ENCODE data around the gene CEP104.

Gene CEP104

DNA sequence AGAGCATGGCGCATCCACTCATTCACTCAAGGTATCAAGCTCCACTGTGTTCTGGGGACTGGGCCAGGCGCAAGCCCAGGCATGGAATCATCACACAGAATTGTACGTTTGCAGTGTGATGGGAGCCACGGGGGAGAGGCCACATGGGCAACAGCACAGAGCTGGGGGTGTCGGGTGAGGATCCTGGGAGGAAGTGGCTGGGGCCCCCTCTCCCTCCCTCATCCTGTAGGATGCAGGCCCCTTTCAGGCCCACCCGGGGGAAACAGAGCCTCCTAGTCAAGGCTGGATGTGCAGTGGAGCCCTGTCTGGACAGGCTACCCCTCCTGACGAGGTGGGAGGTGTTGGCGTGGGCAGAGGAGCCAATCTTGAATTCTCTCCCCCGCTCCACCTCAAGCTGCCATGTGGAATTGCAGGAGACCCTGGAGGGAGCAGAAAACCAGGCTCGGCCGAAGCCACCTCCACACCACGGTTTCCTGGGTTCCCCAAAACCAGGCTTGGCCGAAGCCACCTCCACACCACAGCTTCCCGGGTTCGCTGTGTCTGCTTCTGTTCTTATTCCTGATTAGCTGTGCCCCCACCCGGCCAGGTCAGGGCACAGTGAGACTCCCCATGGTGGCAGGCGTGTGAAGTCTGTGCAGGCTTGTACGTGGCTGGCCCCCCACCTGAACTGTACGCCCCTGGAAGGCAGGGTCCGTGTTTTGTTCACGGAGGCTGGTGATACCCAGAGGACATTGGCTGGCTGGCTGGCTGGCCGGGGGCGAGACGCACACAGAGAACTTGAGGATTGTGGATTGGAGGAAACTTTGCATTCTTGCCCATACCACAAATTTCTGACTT lies 47.2 kb upstream of the CEP104 start:
- ChIA-PET POLR2A (no interaction called here), CTCF (no interaction called here)
- DNase-seq (ENCODE audit: extremely low spot score): no peak
- TF ChIP-seq FOXM1 (IDR thresholded peaks at IDR 0.05; ENCODE audit: borderline replicate concordance) (no peak), SP1 (IDR thresholded peaks at IDR 0.05) (no peak), SUZ12 (IDR thresholded peaks at IDR 0.05) (no peak), LEF1 (IDR thresholded peaks at IDR 0.05; ENCODE audit: borderline replicate concordance) (no peak)

GRCh38 chr1:3903141-3904005 lies 46.4 kb upstream of the CEP104 start:
- ChIA-PET POLR2A (no interaction called here), CTCF (no interaction called here)
- TF ChIP-seq ZNF384 (IDR thresholded peaks at IDR 0.05): no peak
- TF ChIP-seq SP1 (IDR thresholded peaks at IDR 0.05): no peak
- TF ChIP-seq TARDBP (IDR thresholded peaks at IDR 0.05): no peak
- TF ChIP-seq FOXM1 (IDR thresholded peaks at IDR 0.05; ENCODE audit: borderline replicate concordance): no peak
- TF ChIP-seq CTBP1 (IDR thresholded peaks at IDR 0.05; ENCODE audit: borderline replicate concordance): no peak
- TF ChIP-seq, protein P1, sequence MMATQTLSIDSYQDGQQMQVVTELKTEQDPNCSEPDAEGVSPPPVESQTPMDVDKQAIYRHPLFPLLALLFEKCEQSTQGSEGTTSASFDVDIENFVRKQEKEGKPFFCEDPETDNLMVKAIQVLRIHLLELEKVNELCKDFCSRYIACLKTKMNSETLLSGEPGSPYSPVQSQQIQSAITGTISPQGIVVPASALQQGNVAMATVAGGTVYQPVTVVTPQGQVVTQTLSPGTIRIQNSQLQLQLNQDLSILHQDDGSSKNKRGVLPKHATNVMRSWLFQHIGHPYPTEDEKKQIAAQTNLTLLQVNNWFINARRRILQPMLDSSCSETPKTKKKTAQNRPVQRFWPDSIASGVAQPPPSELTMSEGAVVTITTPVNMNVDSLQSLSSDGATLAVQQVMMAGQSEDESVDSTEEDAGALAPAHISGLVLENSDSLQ (IDR thresholded peaks at IDR 0.05): no peak
- no peak for TF ChIP-seq FOXK2 (IDR thresholded peaks at IDR 0.05)
- no peak for TF ChIP-seq BHLHE40 (IDR thresholded peaks at IDR 0.05; ENCODE audit: borderline replicate concordance)
- no peak for TF ChIP-seq ELF4 (IDR thresholded peaks at IDR 0.05)
- TF ChIP-seq HDGF (IDR thresholded peaks at IDR 0.05; ENCODE audit: borderline replicate concordance): no peak
- no peak for TF ChIP-seq SUZ12 (IDR thresholded peaks at IDR 0.05)
- no peak for TF ChIP-seq LEF1 (IDR thresholded peaks at IDR 0.05; ENCODE audit: borderline replicate concordance)
- no peak for TF ChIP-seq L3MBTL2 (conservative IDR thresholded peaks at IDR 0.05)
- no peak for TF ChIP-seq FOXA1 (IDR thresholded peaks at IDR 0.05)
- TF ChIP-seq ARNT (IDR thresholded peaks at IDR 0.05): no peak
- no peak for TF ChIP-seq NFRKB (IDR thresholded peaks at IDR 0.05)
- DNase-seq (ENCODE audit: extremely low spot score): no peak

DNA sequence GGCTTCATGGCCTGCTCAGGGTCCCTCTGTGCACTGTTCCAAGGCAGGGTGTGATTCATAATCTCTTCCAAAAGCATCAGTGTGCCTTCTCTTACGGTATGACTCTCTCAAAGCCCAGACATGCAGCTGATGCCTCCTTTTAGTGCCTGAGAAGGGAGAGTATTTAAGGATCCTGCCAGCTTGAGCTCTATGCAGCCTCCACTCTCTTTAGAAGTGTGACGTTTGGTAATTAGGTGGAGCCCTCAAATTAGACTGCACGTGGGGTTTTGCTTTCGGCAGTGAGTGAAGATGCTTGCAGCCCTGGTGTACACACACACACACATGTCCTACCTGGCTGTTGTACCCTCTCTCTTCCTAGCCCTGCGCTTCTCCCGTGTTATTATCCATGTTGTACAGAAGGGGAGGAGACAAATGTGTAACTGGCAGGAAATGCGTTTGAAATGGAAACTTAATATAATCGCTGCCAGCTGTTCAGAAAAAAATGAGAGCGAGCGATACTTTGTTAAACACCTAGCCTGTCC lies 45.6 kb upstream of the CEP104 start:
- TF ChIP-seq LEF1 (IDR thresholded peaks at IDR 0.05; ENCODE audit: borderline replicate concordance) (no peak), HDGF (IDR thresholded peaks at IDR 0.05; ENCODE audit: borderline replicate concordance) (no peak), CTBP1 (IDR thresholded peaks at IDR 0.05; ENCODE audit: borderline replicate concordance) (no peak), SUZ12 (IDR thresholded peaks at IDR 0.05) (no peak), ELF4 (IDR thresholded peaks at IDR 0.05) (no peak), ZNF384 (IDR thresholded peaks at IDR 0.05) (no peak), FOXK2 (IDR thresholded peaks at IDR 0.05) (no peak), TARDBP (IDR thresholded peaks at IDR 0.05) (no peak)
- ChIA-PET POLR2A (no interaction called here), CTCF (interaction anchor here (0.6 kb wide), 1 partner anchor 87 kb away, joined by 3 read pairs; no protein-coding TSS in a partner anchor)
- DNase-seq (ENCODE audit: extremely low spot score): no peak

DNA sequence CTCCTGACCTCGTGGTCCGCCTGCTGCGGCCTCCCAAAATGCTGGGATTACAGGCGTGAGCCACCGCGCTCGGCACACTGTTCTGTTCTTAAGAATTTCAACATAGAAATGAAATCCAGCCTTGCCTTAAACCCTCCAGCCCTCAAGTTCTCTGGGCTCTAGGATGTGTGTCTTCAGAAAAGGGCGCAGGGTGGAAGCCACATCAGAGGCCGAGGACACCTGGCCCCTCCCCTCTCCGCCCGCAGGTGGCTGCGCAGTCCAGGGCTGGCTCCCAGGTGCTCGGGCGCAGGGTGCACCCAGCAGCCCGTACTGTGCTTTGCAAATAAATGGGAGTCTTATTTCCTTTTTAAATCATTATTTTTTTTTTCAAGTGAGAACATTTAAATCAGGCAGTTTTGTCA lies 45.1 kb upstream of the CEP104 start:
- ChIA-PET POLR2A (no interaction called here), CTCF (interaction anchor here (0.6 kb wide), 1 partner anchor 88 kb away, joined by 3 read pairs; no protein-coding TSS in a partner anchor)
- TF ChIP-seq ARNT (IDR thresholded peaks at IDR 0.05) (no peak), ZNF384 (IDR thresholded peaks at IDR 0.05) (no peak), FOXM1 (IDR thresholded peaks at IDR 0.05; ENCODE audit: borderline replicate concordance) (no peak), BHLHE40 (IDR thresholded peaks at IDR 0.05; ENCODE audit: borderline replicate concordance) (no peak), FOXA1 (IDR thresholded peaks at IDR 0.05) (no peak), CTBP1 (IDR thresholded peaks at IDR 0.05; ENCODE audit: borderline replicate concordance) (no peak), TARDBP (IDR thresholded peaks at IDR 0.05) (no peak), NFRKB (IDR thresholded peaks at IDR 0.05) (no peak), L3MBTL2 (conservative IDR thresholded peaks at IDR 0.05) (no peak)
- TF ChIP-seq, protein P1 (IDR thresholded peaks at IDR 0.05): no peak

DNA sequence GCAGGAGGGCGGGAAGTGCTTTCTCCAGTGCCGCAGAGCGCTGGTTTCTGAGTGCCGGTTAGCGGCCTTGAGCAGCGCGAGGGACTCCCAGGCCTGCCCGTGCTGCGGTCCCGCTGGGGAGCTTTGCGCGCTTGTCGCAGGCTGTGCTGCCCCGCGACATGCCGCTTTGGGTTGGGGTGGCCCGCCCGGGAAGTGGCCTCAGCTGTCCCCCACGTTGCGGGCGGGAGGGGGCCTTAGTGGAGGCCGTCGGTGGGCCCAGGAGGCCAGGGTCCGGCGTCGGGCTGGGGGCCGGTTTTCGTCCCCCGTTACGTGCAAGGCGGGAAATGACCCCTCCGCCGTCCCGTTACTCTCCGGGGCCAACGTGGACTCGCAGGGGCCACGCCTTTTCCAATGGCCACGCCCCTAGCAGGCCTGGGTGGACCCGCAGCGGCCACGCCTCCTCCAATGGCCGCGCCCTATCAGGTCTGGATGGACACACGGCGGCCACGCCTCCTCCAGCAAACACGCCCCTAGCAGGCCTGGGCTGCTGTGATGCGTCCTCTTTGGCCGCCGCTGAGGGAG lies 44.0 kb upstream of the CEP104 start:
- DNase-seq (ENCODE audit: extremely low spot score): peak; percentile 96
- TF ChIP-seq CTBP1 (IDR thresholded peaks at IDR 0.05; ENCODE audit: borderline replicate concordance): no peak
- TF ChIP-seq LEF1 (IDR thresholded peaks at IDR 0.05; ENCODE audit: borderline replicate concordance): no peak
- no peak for TF ChIP-seq BHLHE40 (IDR thresholded peaks at IDR 0.05; ENCODE audit: borderline replicate concordance)
- TF ChIP-seq NFRKB (IDR thresholded peaks at IDR 0.05): no peak
- peak; percentile 87 for TF ChIP-seq L3MBTL2 (conservative IDR thresholded peaks at IDR 0.05)
- no peak for TF ChIP-seq SUZ12 (IDR thresholded peaks at IDR 0.05)
- no peak for TF ChIP-seq ZNF384 (IDR thresholded peaks at IDR 0.05)
- no peak for TF ChIP-seq ELF4 (IDR thresholded peaks at IDR 0.05)
- no peak for TF ChIP-seq HDGF (IDR thresholded peaks at IDR 0.05; ENCODE audit: borderline replicate concordance)
- TF ChIP-seq FOXK2 (IDR thresholded peaks at IDR 0.05): no peak
- TF ChIP-seq FOXA1 (IDR thresholded peaks at IDR 0.05): no peak
- peak; percentile 39; the same call in 1 of the 2 replicates for TF ChIP-seq SP1 (IDR thresholded peaks at IDR 0.05)
- no peak for TF ChIP-seq FOXM1 (IDR thresholded peaks at IDR 0.05; ENCODE audit: borderline replicate concordance)
- no peak for TF ChIP-seq TARDBP (IDR thresholded peaks at IDR 0.05)
- TF ChIP-seq ARNT (IDR thresholded peaks at IDR 0.05): no peak
- TF ChIP-seq, protein P1 (IDR thresholded peaks at IDR 0.05): peak; percentile 83
- CTCF ChIA-PET: interaction anchor here (0.6 kb wide), 1 partner anchor 88 kb away, joined by 4 read pairs; no protein-coding TSS in a partner anchor
- POLR2A ChIA-PET: interaction anchor here (0.6 to 1.0 kb wide), 3 partner anchors 14 to 1560 kb away, joined by 3 read pairs; partner anchors contain the start of genes CEP104 and DFFB

More for the DNA sequence above, 45.1 kb upstream of the CEP104 start:
- no peak for DNase-seq (ENCODE audit: extremely low spot score)
